H1 (cell line): ENCODE results near the gene GTSE1. TPM values are rescaled to one million over a fixed set of nuclear protein-coding genes. Genes with fewer than 3 reads are reported as not detected.

Source experiments
- CTBP2 ChIP-seq: IDR thresholded peaks from 2 replicates; pipeline ENCODE4 v1.7.0; 2011; ENCODE audit warnings: borderline replicate concordance, mild to moderate bottlenecking, moderate library complexity, mixed read lengths, low read length; ENCODE audit not compliant: insufficient read depth, insufficient read length
- EGR1 ChIP-seq: IDR thresholded peaks from 2 replicates; pipeline ENCODE4 v1.6.1; 2011; ENCODE audit warnings: low read depth, low read length, borderline replicate concordance
- JUND ChIP-seq: IDR thresholded peaks from 2 replicates; pipeline ENCODE4 v1.6.1; 2011; ENCODE audit warnings: mild to moderate bottlenecking, improper control_type of control experiment, low read length
- SAP30 ChIP-seq: fragments of 300-600 bp; sonication (generic); IDR thresholded peaks from 2 replicates; pipeline ENCODE4 v1.7.1; 2012; ENCODE audit warnings: low read length, moderate library complexity, mild to moderate bottlenecking, inconsistent platforms; ENCODE audit not compliant: insufficient read depth, insufficient replicate concordance
- SP2 ChIP-seq: IDR thresholded peaks from 2 replicates; pipeline ENCODE4 v1.6.1; 2012; ENCODE audit warnings: mild to moderate bottlenecking, low read length, inconsistent platforms
- polyA plus RNA-seq, 7 experiments: library from polyadenylated mRNA; depleted of rRNA in 3 of 7; stranded (reverse) in 5 of 7; unstranded in 2 of 7; fragments of >200 nt in 5 of 7; fragments of 200-250 nt in 2 of 7; gene quantifications; 1 replicate in 5 of 7; 2 replicates in 1 of 7; 4 replicates in 1 of 7; pipeline versions ENCODE4 v1.2.1 to v1.2.3, GENCODE V29; 2011 to 2013; ENCODE audit warnings: missing spikeins in 2 of 7, mixed read lengths in 2 of 7
- total RNA-seq: library from RNA; stranded (reverse); fragmentation: NEBNext Ultra II Directional; extraction: Animal tissue kit (Norgen Biotek cat#: 25700); gene quantifications from 2 replicates; pipeline ENCODE4 v1.2.1, GENCODE V29; 2021

The GTSE1 gene
- total and polyA plus RNA-seq, 2 of the 8 experiments (the other 6 are each of a cell fraction or from before 2014, with no cell fraction given) = 17.5 to 38.6 TPM

DNA sequence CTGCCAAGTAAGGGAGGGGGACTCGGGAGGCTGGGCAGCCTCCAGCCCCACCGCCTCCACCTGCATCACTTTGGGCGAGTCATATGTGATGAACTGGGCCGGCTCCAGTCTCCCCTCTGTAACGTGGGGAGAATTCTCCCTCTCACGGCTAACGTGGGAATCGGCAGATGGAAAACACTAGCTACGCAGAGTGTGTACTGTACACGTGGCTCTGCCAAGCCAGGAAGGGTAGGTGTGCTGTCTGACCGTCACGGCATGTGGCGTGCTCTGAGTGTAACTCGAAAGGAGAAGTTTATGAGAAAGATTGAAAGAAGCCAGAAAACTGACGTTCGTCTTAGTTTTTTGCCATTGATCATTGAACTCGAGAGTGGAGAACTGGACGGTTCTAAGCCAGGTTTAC is 52.6 kb downstream of the GTSE1 start (continued):
- TF ChIP-seq SP2 (no peak), JUND (no peak), CTBP2 (no peak), EGR1 (no peak), SAP30 (no peak)
